HTR-8/SVneo (cell line): Measurements from ENCODE around the gene FUOM.
"Not testable (repeated sequence)": the region's sequence is repeated elsewhere in the genome, so short reads cannot be mapped to it uniquely, and the experiment has no call there.

Source experiments
- DNase-seq: peaks from one replicate; pipeline ENCODE4 v3.0.0; 2011; ENCODE audit warnings: low spot score, mixed read lengths; ENCODE audit not compliant: insufficient read length
- FAIRE-seq: peaks from 2 replicates; lab custom pipeline; 2011; peaks lifted over from hg19 to GRCh38; lab: Jason Lieb, UNC

Gene FUOM

GRCh38 chr10:133336118-133336576 lies 21.7 kb downstream of the FUOM start:
- FAIRE-seq, result no peak

GRCh38 chr10:133335246-133336117 lies 22.3 kb downstream of the FUOM start:
- FAIRE-seq (no peak), DNase-seq (no peak)

More at GRCh38 chr10:133336118-133336576, 21.7 kb downstream of the FUOM start:
- no peak for DNase-seq

GRCh38 chr10:133334503-133335245 lies 23.1 kb downstream of the FUOM start:
- DNase-seq (no peak), FAIRE-seq (no peak)

- no peak for FAIRE-seq
- DNase-seq, result no peak
These were observed 24.7 kb downstream of the FUOM start for GRCh38 chr10:133332936-133333699.

DNA sequence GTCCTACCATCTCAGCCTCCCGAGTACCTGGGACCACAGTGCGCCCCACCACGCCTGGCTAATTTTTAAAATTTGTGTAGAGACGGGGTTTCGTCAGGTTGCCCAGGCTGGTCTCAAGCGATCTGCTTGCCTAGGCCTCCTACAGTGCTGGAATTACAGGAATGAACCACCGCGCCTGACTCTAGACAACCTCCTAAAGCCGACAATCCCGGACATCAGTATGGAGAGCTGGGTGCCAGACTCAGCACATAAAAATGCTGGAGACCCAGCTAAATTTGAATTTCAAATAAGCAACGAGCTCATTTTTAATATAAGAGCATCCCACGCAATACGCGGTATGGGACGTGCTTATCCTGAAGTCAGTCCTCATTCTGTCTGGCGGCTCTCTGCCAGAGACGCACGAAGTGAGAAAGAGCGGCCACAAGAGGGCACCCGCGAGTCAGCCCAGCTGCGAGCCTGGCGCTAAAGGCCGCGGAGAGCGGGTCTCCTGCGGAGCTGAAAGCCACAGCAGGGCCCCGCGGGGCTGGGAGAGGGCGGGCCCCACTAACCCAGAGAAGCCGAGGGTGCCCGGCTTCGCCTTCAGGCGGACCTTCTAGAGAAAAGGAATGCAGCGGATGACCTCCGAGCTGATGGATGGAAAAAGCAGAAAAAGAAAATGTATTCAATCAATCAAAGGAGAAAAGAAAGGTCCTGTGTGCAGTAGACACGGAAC lies 28.2 kb downstream of the FUOM start:
- FAIRE-seq, result no peak
- DNase-seq, result peak; percentile 70

- FAIRE-seq (no peak), DNase-seq (no peak)
These were observed 29.2 kb downstream of the FUOM start for GRCh38 chr10:133328358-133329343.

DNA sequence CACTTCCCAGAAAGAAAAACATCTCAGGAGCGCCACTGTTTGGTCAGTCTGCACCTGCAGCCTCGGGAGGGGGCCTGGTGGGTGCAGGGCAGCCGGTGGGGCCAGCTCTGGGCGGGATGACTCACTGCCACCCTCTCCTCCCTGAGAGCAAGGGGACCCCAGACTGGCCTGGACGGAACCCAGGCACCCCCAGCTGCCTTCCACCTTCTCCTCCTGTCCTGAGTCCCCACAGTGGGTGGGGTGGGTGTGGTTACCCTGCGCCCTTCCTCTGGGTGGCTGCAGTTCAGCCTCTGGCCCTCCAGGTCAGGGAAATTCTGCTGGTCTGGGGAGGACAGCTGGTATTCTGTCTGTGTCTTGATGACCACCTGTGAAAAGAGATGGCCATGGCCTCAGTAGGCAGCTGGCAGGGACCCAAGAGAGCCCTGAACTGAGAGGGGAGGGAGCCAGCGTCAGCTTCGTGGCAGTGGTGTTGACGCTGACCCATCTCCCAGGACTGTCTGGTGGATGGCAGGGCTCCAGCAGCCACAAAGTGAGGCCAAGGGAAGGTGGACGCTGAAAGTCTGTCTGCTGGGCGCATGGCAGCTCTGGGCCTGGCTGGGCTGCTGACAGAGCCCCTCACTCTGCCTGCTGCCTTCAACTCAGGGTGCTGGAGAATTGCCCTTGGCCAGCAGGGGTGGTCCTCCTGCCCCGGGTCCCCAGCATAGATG lies 30.0 kb downstream of the FUOM start:
- DNase-seq (no peak), FAIRE-seq (no peak)

DNA sequence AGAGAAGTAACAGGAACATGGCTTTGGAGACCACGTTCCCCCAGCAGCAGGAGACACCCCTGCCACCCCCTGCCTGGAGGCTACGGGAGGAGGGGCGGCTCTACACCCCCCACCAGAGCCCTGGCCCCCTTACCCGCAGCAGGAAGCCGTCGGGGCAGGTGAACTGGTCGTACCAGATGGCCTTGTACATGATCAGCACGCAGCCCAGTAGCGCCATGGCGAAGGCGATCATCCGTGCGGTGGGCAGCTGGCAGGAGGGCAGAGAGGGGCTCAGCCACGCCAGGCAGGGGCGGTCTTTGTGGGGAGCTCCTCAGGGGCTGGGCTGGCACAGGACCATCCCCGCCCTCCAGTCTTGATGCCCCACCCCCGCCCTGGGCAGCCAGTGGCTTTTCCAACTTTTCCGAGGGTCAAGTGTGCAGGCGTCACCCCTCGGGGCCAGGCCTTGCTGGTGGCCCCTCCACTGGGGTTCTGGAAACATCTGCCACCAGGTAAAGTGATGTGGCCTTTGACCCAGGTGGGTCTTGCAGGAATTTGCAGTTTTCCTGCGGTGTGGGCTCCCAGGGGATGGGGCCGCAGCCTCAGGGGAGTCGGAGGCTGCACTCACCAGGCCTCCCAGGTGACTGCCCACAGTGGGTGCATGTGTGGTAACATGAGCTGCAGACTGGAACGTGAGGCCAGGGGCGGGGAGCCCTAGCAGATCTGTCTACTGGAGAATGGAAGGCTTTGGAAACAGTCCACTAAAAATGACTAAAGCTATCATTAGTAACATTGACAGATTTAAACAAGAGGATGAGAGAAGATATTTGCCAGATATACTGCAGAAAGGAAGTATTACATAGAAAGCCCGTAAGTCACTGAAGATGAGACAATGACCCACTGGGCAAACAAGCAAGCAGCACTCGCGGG lies 30.8 kb downstream of the FUOM start:
- FAIRE-seq (no peak), DNase-seq (no peak)

DNA sequence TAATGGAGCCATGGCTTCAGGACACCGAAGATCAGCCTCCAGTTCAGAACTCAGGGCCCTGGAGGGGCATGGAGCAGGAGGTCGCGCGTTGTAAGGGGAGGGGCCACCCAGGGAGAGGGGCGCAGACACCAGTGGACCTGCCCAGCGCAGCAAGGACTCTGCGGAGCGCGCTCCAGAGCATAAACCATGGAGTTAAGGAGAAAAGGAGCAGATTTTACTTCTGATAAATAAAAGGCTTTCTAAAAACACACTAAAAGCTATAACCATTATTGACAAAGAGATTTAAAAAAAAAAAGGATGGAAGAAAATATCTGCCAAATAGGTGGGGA lies 31.6 kb downstream of the FUOM start:
- FAIRE-seq, result no peak
- DNase-seq, result no peak

DNA sequence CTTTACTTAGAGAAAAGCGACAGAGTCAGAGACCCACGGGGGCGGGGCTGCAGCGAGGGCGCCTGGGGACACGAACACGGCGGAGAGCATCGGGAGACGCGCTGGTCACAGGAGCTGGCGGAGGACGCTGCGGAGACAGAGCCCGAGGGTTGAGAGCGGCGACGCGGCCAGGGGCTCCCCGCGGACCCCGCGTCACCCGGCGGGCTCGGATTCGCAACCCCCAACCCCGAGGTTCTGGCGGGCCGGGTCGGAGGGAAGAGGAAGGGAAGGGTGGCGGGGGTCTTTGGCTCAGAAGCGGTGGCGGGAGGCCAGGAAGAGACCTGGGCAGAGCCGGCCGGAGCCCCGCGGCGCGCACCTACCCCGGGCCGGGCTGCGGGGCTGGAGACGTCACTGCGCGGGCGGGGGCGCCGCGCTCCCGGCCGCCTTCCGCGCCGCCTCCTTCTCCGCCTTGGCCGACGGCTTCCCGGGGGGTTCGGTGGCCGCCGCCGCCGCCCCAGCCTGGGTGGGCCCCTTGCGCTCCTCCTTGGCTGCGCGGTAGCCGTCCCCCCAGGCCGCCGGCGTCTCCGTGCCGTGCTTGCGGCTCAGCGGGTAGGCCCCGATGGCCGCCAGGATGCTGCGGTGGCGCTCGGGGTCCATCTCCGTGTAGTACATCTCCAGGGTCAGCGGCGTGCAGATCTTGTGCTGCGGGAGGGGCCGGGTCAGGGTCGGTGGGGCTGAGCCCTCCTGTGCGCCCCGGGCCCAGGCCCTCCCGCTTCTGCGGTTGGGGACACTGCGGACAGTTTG lies 32.2 kb downstream of the FUOM start:
- no peak for FAIRE-seq
- no peak for DNase-seq

- DNase-seq (no peak), FAIRE-seq (no peak)
These were observed 33.0 kb downstream of the FUOM start for GRCh38 chr10:133324857-133325260.

DNA sequence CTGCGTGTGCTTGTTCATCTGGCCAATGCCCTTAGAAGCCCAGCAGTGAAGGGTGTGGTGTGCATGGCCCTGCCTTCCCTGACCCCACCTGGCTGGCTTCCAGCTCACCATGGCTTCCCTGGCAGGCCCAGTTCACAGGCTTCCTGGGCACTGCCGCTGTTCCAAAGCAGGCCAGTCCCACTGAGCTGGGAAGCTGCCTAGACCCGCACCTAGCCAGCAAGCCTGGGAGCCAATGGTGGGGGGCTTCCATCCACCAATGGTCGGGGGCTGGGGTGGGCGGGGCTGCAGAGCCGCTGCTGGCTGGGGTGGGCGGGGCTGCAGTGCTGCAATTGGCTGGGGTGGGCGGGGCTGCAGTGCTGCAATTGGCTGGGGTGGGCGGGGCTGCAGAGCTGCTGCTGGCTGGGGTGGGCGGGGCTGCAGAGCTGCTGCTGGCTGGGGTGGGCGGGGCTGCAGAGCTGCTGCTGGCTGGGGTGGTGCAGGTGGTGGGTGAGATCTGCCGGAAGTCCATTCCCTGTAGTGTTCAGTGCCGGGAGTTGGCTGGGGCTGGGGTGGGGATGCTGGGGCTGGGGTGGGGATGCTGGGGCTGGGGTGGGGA lies 33.5 kb downstream of the FUOM start:
- no peak for DNase-seq
- no peak for FAIRE-seq

- not testable (repeated sequence) for DNase-seq, FAIRE-seq
These were observed 35.6 kb downstream of the FUOM start for GRCh38 chr10:133322064-133322709.

- not testable (repeated sequence) for FAIRE-seq, DNase-seq
These were observed 36.9 kb downstream of the FUOM start for GRCh38 chr10:133320852-133321422.

- no peak for DNase-seq
- no peak for FAIRE-seq
These were observed 39.2 kb downstream of the FUOM start for GRCh38 chr10:133318494-133319127.
